22Rv1 (cell line): Measurements from ENCODE around the gene EHD4.

Experiments used
- ZFX ChIP-seq: fragments of 450-650 bp; IDR thresholded peaks from 2 replicates; pipeline ENCODE4 v1.6.1; 2017; ENCODE audit warnings: antibody characterized with exemption, borderline replicate concordance
- TF ChIP-seq, protein P1 (sequence below): fragments of 450-650 bp; IDR thresholded peaks from 2 replicates; pipeline ENCODE4 v1.5.1; 2017; ENCODE audit warnings: mild to moderate bottlenecking

DNA sequence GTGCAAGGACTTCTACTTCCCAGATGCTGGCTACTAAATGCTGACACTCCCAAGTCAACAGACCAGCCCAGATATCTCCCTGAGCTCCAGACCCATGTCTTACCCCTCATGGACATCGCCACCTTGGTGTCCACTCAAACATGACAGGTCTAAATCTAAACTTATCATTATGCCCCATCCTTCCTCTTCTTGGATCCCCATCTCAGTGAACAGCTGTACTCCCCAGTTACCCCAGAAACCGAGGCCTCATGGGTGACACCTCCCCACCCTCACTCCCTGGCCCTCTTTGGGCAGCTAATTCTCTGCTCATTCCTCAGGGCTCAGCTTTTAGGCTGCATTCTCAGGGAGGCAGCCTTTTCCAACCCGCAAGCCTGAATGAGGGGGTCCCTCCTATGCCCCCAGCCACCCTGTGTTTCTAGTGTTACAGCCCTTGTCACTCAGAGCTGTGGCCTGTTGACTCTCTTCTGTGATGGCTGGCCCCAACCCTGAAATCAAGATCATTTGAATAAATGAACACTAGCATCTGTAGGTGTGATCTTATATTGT, 5.4 kb downstream of the EHD4 start:
- TF ChIP-seq, protein P1, sequence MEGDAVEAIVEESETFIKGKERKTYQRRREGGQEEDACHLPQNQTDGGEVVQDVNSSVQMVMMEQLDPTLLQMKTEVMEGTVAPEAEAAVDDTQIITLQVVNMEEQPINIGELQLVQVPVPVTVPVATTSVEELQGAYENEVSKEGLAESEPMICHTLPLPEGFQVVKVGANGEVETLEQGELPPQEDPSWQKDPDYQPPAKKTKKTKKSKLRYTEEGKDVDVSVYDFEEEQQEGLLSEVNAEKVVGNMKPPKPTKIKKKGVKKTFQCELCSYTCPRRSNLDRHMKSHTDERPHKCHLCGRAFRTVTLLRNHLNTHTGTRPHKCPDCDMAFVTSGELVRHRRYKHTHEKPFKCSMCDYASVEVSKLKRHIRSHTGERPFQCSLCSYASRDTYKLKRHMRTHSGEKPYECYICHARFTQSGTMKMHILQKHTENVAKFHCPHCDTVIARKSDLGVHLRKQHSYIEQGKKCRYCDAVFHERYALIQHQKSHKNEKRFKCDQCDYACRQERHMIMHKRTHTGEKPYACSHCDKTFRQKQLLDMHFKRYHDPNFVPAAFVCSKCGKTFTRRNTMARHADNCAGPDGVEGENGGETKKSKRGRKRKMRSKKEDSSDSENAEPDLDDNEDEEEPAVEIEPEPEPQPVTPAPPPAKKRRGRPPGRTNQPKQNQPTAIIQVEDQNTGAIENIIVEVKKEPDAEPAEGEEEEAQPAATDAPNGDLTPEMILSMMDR: no peak
- TF ChIP-seq ZFX: no peak
